HG02610 (cell line): ENCODE results near the gene PSMA7.

ENCODE experiments used
- ATAC-seq: cut with Tn5 transposase; IDR thresholded peaks from one replicate; pipeline ENCODE4 v1.9.1; 2021; ENCODE audit warnings: mild to moderate bottlenecking, moderate library complexity; ENCODE audit not compliant: unreplicated experiment

PSMA7 gene

GRCh38 chr20:62137478-62138203 lies 5.6 kb downstream of the PSMA7 start:
- no peak for ATAC-seq

- ATAC-seq = no peak
Observed at GRCh38 chr20:62137092-62137384, 6.2 kb downstream of the PSMA7 start.

- no peak for ATAC-seq
Observed at GRCh38 chr20:62136283-62137091, 6.7 kb downstream of the PSMA7 start.

GRCh38 chr20:62135573-62136266 lies 7.5 kb downstream of the PSMA7 start:
- no peak for ATAC-seq

- ATAC-seq = no peak
Observed at GRCh38 chr20:62134735-62135231, 8.4 kb downstream of the PSMA7 start.

- ATAC-seq = no peak
Observed at GRCh38 chr20:62133864-62134263, 9.3 kb downstream of the PSMA7 start.

GRCh38 chr20:62133051-62133845 lies 9.9 kb downstream of the PSMA7 start:
- no peak for ATAC-seq

GRCh38 chr20:62132421-62132820 lies 10.8 kb downstream of the PSMA7 start:
- ATAC-seq = no peak

- no peak for ATAC-seq
Observed at GRCh38 chr20:62131560-62132320, 11.5 kb downstream of the PSMA7 start.

GRCh38 chr20:62129731-62130531 lies 13.3 kb downstream of the PSMA7 start:
- ATAC-seq = no peak

- no peak for ATAC-seq
Observed at GRCh38 chr20:62128502-62128901, 14.7 kb downstream of the PSMA7 start.

- ATAC-seq = no peak
Observed at GRCh38 chr20:62127799-62128198, 15.4 kb downstream of the PSMA7 start.

- ATAC-seq = no peak
Observed at GRCh38 chr20:62126141-62126540, 17.1 kb downstream of the PSMA7 start.

GRCh38 chr20:62123450-62124118 lies 19.6 kb downstream of the PSMA7 start:
- no peak for ATAC-seq

- peak; percentile 18 for ATAC-seq
Observed at GRCh38 chr20:62122654-62123449, 20.3 kb downstream of the PSMA7 start.

GRCh38 chr20:62121776-62122653 lies 21.2 kb downstream of the PSMA7 start, which contains the start of gene LSM14B:
TSS of gene LSM14B (plus strand) at chr20:62122475. CDS start at chr20:62122667, 192 bp downstream.
- peak; percentile 82 for ATAC-seq
